HG03025 (cell line): ENCODE measurements around the gene SMYD3.

Source experiments
- ATAC-seq: cut with Tn5 transposase; IDR thresholded peaks from one replicate; pipeline ENCODE4 v1.9.1; 2021; ENCODE audit warnings: mild to moderate bottlenecking, moderate library complexity; ENCODE audit not compliant: unreplicated experiment, low FRiP score

SMYD3 gene

DNA sequence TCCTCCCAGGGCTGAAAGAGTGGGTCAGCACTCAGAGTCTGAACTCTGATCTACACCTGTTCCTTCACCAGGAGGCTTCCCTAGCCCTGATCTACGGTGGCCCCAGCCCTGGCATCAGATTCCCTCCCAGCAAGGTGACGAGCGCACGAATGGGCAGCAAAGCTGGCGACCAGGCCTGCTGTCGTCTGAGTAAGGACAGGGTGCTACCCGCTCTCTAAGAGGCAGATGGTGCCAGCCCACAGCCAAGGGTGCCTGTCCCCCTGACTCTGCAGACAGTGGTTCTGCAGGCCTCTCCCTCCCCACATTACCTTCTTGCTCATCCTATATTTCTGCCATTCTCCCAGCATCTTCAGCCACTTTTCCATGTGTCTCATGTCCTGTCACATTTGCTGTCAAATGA is 10.3 kb upstream of the SMYD3 start:
- no peak for ATAC-seq

DNA sequence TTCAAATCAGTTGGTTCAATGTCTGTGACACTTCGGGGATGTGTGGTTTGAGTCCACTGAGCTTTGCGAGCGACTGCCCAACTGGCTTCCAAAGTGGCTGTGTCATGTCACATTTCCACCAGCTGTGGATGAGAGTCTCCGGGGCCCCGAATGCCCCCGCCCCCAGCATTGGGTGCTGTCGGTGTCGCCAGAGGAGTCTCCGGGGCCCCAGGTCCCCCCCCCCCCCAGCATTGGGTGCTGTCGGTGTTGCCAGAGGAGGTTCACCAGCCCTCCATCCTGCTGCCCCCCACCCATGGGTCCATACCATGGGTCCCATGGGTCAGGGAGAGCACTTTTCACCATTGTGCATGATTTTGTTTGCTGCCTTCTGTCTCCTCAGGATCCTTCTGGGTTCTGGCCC is 9.0 kb upstream of the SMYD3 start:
- no peak for ATAC-seq

- ATAC-seq = no peak
Observed at GRCh38 chr1:246515390-246516005, 8.4 kb upstream of the SMYD3 start.

- ATAC-seq = no peak
Observed at GRCh38 chr1:246513619-246514343, 6.7 kb upstream of the SMYD3 start.

DNA sequence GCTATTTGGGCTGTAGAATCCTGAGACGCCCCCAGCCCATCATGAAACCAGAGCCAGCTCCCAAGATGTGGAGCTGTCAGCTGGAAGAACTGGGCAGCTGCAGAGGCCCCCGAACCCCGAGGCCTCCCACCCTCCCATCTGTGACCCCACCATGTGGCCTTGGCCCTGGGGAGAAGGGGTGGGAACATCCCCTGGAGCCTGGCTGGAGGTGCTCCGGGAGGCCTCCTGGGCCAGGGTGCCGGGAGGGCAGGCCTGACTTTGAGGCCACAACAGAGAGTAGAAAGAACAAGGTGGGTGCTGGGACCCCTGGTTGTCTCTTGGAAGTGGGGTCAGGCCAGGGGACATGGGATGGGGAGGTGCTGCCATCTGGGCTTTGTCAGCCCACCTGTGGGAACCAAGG is 6.0 kb upstream of the SMYD3 start:
- no peak for ATAC-seq

GRCh38 chr1:246512635-246513034 is 5.6 kb upstream of the SMYD3 start:
- ATAC-seq = no peak

GRCh38 chr1:246512230-246512629 is 5.2 kb upstream of the SMYD3 start:
- no peak for ATAC-seq

DNA sequence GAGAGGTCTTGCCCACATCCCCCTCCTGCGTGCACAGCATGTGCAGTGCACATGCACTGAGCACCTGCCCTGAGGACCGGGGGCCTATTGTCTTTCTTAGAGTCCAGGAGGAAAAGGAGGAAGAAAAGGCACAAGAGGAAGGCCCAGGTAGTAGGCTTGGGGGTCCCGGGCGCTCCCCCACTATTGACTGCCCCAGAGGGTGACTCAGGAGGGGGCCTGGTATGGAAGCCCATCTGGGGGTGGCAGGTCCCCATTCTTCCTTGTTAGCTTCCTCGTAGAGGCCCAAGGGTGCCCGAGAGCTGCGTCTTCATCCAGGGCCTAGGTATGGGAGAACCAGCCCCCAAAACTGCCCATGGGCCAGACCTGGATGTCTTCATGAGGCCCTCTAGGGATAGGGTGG is 4.1 kb upstream of the SMYD3 start:
- ATAC-seq = no peak

GRCh38 chr1:246510147-246511030 is 3.3 kb upstream of the SMYD3 start:
- no peak for ATAC-seq

DNA sequence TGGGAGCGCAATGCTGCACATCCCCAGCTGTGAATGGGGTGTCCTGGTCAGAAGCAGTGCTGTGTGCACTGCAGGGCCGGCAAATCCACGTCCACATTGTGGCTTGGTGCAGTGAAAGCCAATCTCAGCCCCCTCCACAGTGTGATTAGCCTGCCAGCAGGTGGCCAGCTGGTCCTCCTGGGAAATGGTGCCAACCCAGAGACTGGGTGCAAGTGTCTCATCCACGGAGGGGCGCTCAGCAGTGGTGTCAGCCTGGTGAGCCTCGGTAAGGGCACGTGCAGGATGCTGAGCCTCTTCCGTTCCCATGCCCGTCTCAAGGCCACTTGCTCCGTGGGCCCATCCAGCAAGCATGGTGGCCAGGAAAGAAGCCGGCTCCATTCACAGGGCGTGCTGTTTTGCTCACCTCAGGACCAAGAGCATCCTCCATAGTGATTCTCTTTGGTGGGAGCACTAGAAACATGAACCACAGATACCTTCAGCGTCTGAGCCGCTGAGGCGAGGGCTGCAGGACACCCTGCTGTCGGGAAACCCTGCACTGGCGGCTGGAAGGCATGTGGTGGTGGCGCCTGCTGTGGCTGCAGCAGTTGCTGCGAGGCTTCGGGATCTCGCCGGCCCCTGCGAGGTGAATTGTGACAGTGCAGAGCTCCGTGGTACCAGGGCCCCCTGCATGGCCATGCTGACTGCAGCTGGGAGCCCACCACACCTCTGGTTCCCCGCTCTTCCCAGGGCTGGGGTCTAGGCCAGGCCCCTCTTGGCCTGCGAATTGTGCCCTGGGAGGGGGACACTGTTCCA is 2.0 kb upstream of the SMYD3 start:
- no peak for ATAC-seq

DNA sequence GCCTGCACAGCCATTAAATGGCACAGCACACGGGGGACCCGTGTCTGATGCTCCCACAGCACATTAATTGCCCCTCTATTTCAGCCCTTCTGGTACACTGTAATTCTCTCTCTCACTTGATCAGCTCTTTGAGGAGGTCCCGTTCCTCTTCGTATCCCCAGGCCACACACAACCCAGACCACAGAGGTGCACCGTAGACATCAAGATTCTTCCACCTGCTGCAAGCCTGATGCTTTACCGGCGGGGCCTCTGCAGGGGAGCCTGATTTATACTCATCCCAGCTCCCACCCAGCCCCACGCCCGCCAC is 759 bp downstream of the SMYD3 start:
- ATAC-seq = peak; percentile 4

- ATAC-seq = no peak
Observed at GRCh38 chr1:246503341-246503740, 3.7 kb downstream of the SMYD3 start.

GRCh38 chr1:246497331-246497915 is 9.7 kb downstream of the SMYD3 start:
- ATAC-seq = no peak

DNA sequence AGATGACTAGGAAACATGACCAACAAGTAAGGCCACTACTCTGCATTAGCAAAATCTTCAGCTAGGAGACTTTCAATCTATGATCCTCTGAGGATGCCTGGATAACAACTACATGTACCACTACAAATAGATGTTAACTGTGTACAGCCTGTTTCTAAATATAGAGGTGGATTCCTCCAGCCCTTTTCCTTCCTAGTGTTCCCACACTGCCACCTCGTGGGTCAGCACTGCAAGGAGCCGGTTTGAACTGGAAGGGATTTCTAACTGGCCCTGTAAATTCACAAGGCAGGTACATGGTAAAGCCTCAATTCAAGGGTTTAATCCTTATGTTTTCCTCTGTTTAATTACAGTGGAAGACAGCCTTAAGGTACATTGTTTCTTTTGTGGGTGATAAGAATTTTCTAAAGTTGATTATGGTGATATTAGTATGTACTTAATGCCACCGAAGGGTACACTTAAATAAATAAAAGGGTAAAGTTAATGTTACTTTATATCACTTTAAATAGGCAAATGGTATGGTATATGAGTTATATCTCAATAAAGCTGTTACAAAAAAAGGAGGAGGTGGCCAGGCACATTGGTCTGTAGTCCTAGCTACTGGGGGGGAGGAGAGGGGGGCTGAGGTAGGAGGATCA is 14.4 kb downstream of the SMYD3 start:
- no peak for ATAC-seq

DNA sequence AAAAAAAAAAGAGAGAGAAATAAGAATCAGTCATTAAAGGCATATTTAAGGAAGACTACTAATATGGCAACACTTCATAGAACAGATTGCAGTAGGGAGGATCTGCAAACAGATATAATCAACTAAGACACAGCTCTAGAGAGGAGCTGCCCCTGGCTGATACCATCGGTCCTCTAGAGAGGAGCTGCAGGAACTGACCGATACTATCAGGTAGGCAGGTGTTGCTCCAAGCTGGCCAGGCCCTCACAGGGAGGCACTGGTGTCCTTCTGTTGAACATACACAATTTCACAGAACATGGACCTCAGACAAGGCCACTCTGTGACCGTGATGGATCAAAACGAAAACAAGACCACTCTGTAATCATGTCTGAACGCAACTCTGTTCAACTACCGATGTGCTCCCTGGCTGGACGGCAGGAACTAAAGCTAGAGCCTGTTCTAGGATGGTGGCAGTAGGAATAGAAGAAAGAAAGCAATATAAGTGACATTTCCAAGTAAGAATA is 15.5 kb downstream of the SMYD3 start:
- ATAC-seq = no peak

DNA sequence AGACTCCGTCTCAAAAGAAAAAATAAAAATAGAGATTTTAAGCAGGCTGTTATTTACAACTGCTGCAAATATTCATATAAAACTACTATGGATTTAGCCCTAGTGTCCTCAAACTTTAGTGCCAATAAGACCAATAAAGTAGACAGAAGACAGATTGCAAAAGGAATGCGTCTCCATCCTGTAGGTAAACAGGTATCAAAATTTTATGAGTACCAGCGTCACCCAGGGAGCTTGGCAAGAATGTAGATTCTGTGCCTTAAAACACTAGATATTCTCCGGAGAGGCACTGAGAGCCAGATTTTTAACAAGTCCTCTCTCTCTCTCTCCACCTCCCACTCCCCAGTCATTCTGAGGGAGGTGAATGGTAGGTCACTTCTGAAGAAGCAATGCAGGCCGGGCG is 18.4 kb downstream of the SMYD3 start:
- no peak for ATAC-seq

DNA sequence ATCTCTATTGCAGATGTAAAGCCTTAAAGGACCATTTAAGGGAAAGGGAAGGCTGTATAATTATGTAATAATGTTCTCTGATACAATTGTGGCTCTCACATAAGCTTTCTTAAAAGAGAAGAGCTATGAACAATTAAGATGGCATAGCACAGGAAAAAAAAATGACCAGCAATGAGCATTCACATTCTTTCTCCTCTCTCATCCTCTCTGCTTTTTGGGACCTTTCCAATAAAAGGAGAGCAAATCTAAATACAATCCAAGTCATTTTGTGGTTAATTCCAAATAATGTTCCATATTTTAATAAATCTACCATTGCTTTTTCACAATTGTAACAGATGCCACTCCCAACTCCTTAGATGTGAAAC is 23.5 kb downstream of the SMYD3 start:
- no peak for ATAC-seq

GRCh38 chr1:246482805-246483568 is 24.1 kb downstream of the SMYD3 start:
- ATAC-seq = no peak

DNA sequence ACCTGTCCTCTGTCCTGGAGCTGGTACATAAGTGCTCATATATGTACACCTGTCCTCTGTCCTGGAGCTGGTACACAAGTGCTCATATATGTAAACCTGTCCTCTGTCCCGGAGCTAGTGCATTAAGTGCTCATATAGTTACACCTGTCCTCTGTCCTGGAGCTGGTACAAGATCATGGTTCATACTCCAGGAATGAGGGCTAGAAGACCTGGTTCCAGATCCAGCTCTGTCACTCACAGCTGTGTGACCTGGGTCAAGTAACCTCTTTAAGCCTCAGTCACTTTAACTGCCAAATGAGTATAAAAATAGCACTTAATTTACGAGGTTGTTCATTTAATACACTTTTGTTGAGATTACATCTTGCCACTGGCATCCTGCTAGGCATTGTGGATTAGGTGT is 28.0 kb downstream of the SMYD3 start:
- no peak for ATAC-seq
